OCI-LY7 (cell line): Measurements from ENCODE around the gene MRPL20.

Experiments used
- EZH2phosphoT487 ChIP-seq: fragments of 200-600 bp; sonication (generic); IDR thresholded peaks from 2 replicates; pipeline ENCODE4 v1.6.1; 2018; ENCODE audit warnings: low read depth, borderline replicate concordance, mild to moderate bottlenecking, mixed run types, antibody characterized with exemption, low read length, moderate library complexity, mixed read lengths
- TF ChIP-seq, protein P1 (sequence below): fragments of 200-600 bp; sonication (generic); conservative IDR thresholded peaks from 2 replicates; pipeline ENCODE4 v1.5.1; 2014; ENCODE audit warnings: mild to moderate bottlenecking, antibody characterized with exemption, low read length, moderate library complexity, mixed read lengths

DNA sequence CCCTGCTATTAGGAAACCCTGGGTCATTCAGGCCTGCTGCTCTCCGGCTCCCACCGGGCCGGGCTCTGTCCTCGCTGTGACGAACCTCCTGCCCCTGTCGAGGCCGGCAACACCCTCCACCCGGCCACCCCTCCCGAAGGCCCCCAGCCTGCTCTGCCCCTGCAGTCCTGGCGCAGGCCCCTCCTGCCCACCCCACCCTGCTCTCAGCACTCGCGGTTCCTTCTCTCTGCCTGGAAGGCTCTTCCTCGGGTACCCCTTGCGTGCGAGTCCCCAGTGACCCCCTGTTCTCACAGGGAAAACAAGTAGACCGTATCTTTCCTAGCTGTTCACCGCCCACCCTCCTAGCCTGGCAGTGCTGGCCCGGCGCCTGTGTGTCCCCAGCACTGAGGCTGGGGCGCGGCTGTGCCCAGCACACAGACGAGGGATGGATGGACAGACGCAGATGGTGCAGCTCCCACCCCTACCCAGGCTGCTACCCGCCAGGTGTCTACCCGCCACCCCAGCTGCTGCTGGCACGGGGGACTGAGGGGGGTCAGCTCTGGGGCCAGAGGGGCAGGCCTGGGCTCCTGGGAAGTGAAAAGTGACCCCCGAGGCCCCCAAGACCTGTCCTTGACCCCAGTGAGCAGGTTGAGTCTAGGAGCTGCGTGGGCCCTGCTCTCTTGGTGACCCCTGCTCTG lies 25.3 kb upstream of the MRPL20 start:
- TF ChIP-seq, protein P1, sequence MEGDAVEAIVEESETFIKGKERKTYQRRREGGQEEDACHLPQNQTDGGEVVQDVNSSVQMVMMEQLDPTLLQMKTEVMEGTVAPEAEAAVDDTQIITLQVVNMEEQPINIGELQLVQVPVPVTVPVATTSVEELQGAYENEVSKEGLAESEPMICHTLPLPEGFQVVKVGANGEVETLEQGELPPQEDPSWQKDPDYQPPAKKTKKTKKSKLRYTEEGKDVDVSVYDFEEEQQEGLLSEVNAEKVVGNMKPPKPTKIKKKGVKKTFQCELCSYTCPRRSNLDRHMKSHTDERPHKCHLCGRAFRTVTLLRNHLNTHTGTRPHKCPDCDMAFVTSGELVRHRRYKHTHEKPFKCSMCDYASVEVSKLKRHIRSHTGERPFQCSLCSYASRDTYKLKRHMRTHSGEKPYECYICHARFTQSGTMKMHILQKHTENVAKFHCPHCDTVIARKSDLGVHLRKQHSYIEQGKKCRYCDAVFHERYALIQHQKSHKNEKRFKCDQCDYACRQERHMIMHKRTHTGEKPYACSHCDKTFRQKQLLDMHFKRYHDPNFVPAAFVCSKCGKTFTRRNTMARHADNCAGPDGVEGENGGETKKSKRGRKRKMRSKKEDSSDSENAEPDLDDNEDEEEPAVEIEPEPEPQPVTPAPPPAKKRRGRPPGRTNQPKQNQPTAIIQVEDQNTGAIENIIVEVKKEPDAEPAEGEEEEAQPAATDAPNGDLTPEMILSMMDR: no peak
- TF ChIP-seq EZH2phosphoT487: no peak
